Activated T-helper 1 cell treated with anti-CD3 and anti-CD28 coated beads, Interleukin-12 subunit alpha, Interleukin-12 subunit beta, Interleukin-2, Interleukin-4 antibody, amounts not matched to agents 30 ng/mL and 10 ng/mL and 1 ng/mL, durations not matched to agents 14 hours and 24 hours and 36 hours (primary cell): ENCODE measurements around the gene ZNF747. TPM values are rescaled to one million over a fixed set of nuclear protein-coding genes. Genes with fewer than 3 reads are reported as not detected.
A peak's percentile ranks its signal among the peaks of the same experiment; 100 is the strongest.

Source experiments
- DNase-seq: peaks from one replicate; pipeline ENCODE4 v3.0.0; 2021; ENCODE audit warnings: low spot score
- H3K27ac Mint-ChIP-seq: one replicate; pipeline ENCODE4 v1.8.0; 2021; ENCODE audit warnings: mild to moderate bottlenecking, mixed read lengths
- H3K27me3 Mint-ChIP-seq: one replicate; pipeline ENCODE4 v1.8.0; 2022; ENCODE audit warnings: mild to moderate bottlenecking, moderate library complexity, mixed read lengths; ENCODE audit not compliant: insufficient read depth
- H3K36me3 Mint-ChIP-seq: one replicate; pipeline ENCODE4 v1.8.0; 2021; ENCODE audit warnings: low read depth, mixed read lengths
- H3K4me1 Mint-ChIP-seq: one replicate; pipeline ENCODE4 v1.8.0; 2021; ENCODE audit warnings: low read depth, mixed read lengths
- H3K4me3 Mint-ChIP-seq: one replicate; pipeline ENCODE4 v1.8.0; 2021; ENCODE audit warnings: mild to moderate bottlenecking, moderate library complexity, mixed read lengths
- H3K9me3 Mint-ChIP-seq: one replicate; pipeline ENCODE4 v1.8.0; 2021; ENCODE audit warnings: mixed read lengths
- intact Hi-C: fragments of 100-400 bp; cut with micrococcal nuclease; formaldehyde crosslinking; loops from one replicate; pipeline ENCODE4 v1.15.1; 2024
- total RNA-seq: library from RNA; stranded (reverse); gene quantifications from 2 replicates; pipeline ENCODE4 v1.2.3, GENCODE V29; 2022

The ZNF747 gene
- total RNA-seq, 1 donor from 2014 or later, result 13.8 TPM

GRCh38 chr16:30535777-30536190 lies 1.1 kb upstream of the ZNF747 start:
- peak overlapping the region; percentile 99 for H3K27ac Mint-ChIP-seq
- peaks cover 29% of the 10 kb centered on the region for H3K4me1 Mint-ChIP-seq
- DNase-seq, result peak; percentile 53
- peaks cover 18% of the 10 kb centered on the region for H3K36me3 Mint-ChIP-seq
- H3K27me3 Mint-ChIP-seq, result no peaks in the 10 kb centered on the region
- H3K4me3 Mint-ChIP-seq, result peak overlapping the region; percentile 98
- intact Hi-C loops, result loop anchor here (1.0 to 2.0 kb wide), 11 partner anchors 8 to 165 kb away; partner anchors contain the start of genes DCTPP1, FBRS, ITGAL and TBC1D10B
- H3K9me3 Mint-ChIP-seq, result no peaks in the 10 kb centered on the region

DNA sequence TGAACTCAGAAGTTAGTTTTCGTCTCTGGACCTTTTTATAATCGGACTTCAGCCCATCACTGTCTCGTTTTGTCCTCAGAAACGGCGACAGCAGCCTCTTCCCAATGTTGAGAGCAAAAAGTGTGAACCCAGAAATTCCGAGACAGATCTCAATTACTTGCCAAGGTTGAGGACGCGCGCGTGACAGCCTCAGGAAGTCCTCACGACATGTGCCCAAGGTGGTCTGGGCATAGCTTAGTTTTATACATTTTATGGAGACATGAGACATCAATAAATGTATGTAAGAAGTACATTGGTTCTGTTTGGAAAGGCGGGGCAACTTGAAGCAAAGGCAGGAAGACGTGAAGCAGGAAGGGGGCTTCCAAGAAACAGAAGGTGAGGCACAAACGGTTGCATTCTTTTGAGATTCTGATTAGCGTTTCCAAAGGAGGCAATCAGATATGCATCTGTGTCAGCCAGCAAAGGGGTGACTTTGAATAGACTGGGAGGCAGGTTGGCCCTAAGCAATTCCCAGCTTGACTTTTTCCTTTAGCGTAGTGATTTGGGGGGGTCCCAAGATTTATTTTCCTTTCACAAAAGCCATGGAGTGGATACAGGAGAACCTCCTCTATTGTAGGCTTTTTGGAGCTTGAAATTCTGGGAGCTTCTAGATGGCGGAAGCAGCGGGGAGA lies 583 bp upstream of the ZNF747 start:
- DNase-seq, result no peak
- peaks cover 34% of the 10 kb centered on the region for H3K4me1 Mint-ChIP-seq
- intact Hi-C loops, result loop anchor here (1.0 to 2.0 kb wide), 11 partner anchors 8 to 165 kb away; partner anchors contain the start of genes DCTPP1, FBRS, ITGAL and TBC1D10B
- peak overlapping the region; percentile 98 for H3K4me3 Mint-ChIP-seq
- peak overlapping the region; percentile 99 for H3K27ac Mint-ChIP-seq
- no peaks in the 10 kb centered on the region for H3K27me3 Mint-ChIP-seq
- H3K36me3 Mint-ChIP-seq, result peaks cover 20% of the 10 kb centered on the region
- no peaks in the 10 kb centered on the region for H3K9me3 Mint-ChIP-seq

- H3K4me3 Mint-ChIP-seq, result peak overlapping the region; percentile 98
- peaks cover 20% of the 10 kb centered on the region for H3K36me3 Mint-ChIP-seq
- intact Hi-C loops, result loop anchor here (2.0 kb wide), 2 partner anchors 61 to 125 kb away; partner anchors contain the start of genes FBRS and ITGAL
- DNase-seq, result no peak
- no peaks in the 10 kb centered on the region for H3K9me3 Mint-ChIP-seq
- H3K27me3 Mint-ChIP-seq, result no peaks in the 10 kb centered on the region
- peak overlapping the region; percentile 93 for H3K27ac Mint-ChIP-seq
- H3K4me1 Mint-ChIP-seq, result peaks cover 44% of the 10 kb centered on the region
These were observed 800 bp downstream of the ZNF747 start for GRCh38 chr16:30533748-30534367.

DNA sequence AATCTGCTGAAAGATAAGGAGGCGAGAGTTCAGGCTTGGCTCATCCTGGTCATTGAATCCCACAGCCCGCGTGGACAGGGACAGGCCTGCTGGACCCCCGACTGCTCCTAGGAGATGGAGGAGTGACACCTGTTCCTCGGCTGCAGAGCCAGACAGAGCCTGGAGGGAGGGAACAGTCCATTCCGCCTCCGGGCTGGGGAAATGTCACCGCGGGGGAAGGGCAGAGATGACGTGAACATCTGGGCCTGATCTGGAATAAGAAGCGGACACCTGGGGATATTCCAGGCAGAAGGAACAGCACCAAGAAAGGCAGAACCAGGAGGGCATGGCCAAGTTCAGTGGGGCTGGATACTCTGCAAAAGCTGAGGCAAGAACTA lies 1.5 kb downstream of the ZNF747 start:
- intact Hi-C loops, result no loop called here
- Mint-ChIP-seq H3K27ac (peak overlapping the region; percentile 72), H3K36me3 (peaks cover 19% of the 10 kb centered on the region), H3K27me3 (no peaks in the 10 kb centered on the region), H3K9me3 (no peaks in the 10 kb centered on the region), H3K4me3 (peak overlapping the region; percentile 85), H3K4me1 (peaks cover 50% of the 10 kb centered on the region)
- no peak for DNase-seq

- intact Hi-C loops, result no loop called here
- Mint-ChIP-seq H3K27ac (no peak overlapping the region), H3K36me3 (peaks cover 15% of the 10 kb centered on the region), H3K4me1 (peaks cover 50% of the 10 kb centered on the region), H3K9me3 (no peaks in the 10 kb centered on the region), H3K4me3 (peak overlapping the region; percentile 85), H3K27me3 (no peaks in the 10 kb centered on the region)
- no peak for DNase-seq
These were observed 2.1 kb downstream of the ZNF747 start for GRCh38 chr16:30532285-30533145.

- Mint-ChIP-seq H3K27me3 (no peaks in the 10 kb centered on the region), H3K27ac (peak overlapping the region; percentile 57), H3K4me3 (no peak overlapping the region), H3K9me3 (no peaks in the 10 kb centered on the region), H3K36me3 (peaks cover 10% of the 10 kb centered on the region), H3K4me1 (peaks cover 42% of the 10 kb centered on the region)
- intact Hi-C loops, result no loop called here
- no peak for DNase-seq
These were observed 4.3 kb downstream of the ZNF747 start for GRCh38 chr16:30530163-30531037.

DNA sequence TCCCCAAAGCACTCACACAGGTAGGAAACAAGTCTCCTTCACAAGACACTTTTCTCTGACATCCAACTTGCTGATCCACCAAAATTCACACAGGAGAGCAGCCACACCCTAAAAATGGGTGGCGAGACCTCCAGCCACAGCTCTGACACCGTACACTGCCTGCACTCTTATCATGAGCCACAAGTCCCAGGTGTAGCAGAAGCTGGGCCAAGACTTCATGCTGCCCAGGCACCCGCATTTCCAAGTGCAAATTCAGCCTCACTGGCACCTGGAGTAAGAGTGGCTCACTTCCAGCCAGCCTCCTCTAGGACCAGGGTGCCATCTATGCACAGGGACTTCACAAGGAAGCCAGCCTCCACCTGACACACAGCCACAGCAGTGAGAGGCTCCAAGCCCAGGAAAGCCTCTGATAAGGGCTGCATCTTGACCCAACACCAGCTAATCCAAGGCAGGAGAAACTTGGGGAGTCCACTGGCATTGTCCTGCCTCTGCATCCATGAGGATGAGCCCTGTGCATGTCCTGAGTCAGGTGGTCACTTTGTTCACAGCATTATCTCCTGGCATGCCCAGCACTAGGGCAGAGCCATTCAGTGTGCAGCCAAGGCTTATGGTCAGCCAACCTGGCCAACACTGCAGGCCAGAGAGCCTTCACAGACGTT lies 5.7 kb downstream of the ZNF747 start:
- Mint-ChIP-seq H3K27ac (no peak overlapping the region), H3K9me3 (no peaks in the 10 kb centered on the region), H3K27me3 (no peaks in the 10 kb centered on the region), H3K4me3 (peak overlapping the region; percentile 60), H3K36me3 (peaks cover 10% of the 10 kb centered on the region), H3K4me1 (peaks cover 42% of the 10 kb centered on the region)
- intact Hi-C loops, result loop anchor here (5.0 kb wide), 1 partner anchor 58 kb away; the partner anchor contains the start of gene ZNF785
- DNase-seq, result no peak

DNA sequence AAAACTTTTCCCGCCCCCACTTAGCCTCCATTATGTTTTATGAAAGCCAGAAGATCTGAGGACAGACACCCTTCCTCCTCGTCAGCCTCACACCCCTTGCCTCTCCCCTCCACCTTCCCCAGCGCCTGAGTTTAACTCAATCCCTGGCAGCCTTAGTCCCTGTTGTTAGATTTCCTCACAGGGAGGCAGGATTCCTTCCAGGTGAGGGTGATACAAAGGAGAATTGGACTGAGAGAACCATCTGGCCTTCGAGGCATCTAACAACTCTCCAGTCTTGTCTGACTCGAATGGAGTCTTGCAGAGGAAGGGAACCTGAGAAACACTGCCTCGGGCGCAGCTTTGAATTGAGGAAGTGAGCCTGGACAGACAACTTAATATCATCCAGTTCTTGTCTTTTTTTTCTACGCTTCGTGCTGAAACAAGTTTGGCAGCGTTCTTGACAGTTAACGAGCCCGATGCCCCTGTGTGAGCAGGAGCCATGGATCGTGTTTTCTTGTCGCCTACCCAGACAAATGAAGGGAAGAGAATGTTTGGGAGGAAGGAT lies 7.0 kb downstream of the ZNF747 start:
- Mint-ChIP-seq H3K9me3 (no peaks in the 10 kb centered on the region), H3K4me1 (peaks cover 42% of the 10 kb centered on the region), H3K27me3 (no peaks in the 10 kb centered on the region), H3K36me3 (peaks cover 8% of the 10 kb centered on the region), H3K27ac (peak overlapping the region; percentile 54), H3K4me3 (peak overlapping the region; percentile 84)
- no peak for DNase-seq
- intact Hi-C loops, result loop anchor here (1.0 to 5.0 kb wide), 13 partner anchors 8 to 171 kb away; partner anchors contain the start of genes DCTPP1, FBRS, ITGAL and PRR14

DNA sequence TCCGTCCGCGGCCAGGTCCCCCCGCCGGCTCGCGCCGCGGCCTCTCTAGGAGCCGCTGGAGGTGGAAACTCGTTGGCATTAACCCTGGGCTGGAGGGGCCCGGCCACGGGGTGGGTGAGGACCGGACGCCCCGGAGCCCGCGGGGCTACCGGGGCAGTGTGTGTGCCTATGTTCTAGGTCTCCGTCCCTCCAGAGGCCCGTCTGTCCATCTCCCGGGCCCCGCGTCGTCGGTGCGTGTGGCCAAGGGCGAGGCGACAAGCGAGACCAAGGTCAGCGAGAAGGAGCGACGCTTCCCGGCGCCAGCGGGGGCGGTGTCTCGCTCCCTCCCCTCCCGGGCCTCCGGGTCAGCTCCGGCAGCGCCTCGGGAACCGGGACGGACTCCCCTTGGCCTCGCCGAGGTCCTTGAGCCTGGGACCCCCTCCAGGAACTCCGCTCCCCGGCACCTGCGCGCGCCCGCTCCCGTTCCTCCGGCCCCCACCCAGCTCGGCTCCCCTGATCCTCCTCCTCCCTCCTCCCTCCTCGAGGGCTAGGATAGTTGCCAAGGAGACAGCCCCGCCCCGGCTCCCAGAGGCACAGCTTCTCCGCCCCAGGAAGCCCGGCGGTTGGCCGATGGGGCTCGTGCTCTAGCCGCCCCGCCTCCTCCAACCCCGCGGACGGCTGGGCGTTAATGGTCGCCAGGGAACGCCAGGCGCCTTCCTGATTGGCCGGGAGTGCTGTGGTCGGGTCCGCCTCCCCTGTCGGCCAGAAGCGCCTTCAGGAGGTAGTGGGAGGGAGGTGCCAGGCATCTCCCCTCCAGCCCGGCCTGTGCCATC lies 7.6 kb downstream of the ZNF747 start:
- intact Hi-C loops, result loop anchor here (1.0 to 5.0 kb wide), 13 partner anchors 8 to 172 kb away; partner anchors contain the start of genes DCTPP1, FBRS, ITGAL and PRR14
- Mint-ChIP-seq H3K4me1 (peaks cover 46% of the 10 kb centered on the region), H3K36me3 (peaks cover 12% of the 10 kb centered on the region), H3K27me3 (no peaks in the 10 kb centered on the region), H3K4me3 (peak overlapping the region; percentile 84), H3K27ac (peak overlapping the region; percentile 54), H3K9me3 (no peaks in the 10 kb centered on the region)
- peak; percentile 93 for DNase-seq

GRCh38 chr16:30526137-30526822 lies 8.4 kb downstream of the ZNF747 start, which contains the start of gene ZNF768:
TSS of gene ZNF768 (minus strand) at chr16:30526566. CDS start at chr16:30526413, 153 bp downstream.
- Mint-ChIP-seq H3K9me3 (no peaks in the 10 kb centered on the region), H3K4me3 (peak within 1 kb of the TSS; percentile 85), H3K4me1 (peaks cover 44% of the 10 kb centered on the region), H3K27ac (peak within 1 kb of the TSS; percentile 54), H3K27me3 (no peaks in the 10 kb centered on the region), H3K36me3 (peaks cover 14% of the 10 kb centered on the region)
- no peak for DNase-seq
- intact Hi-C loops, result loop anchor here (2.0 to 5.0 kb wide), 3 partner anchors 61 to 173 kb away; partner anchors contain the start of genes SRCAP and ZNF785
